OCI-LY3 (cell line): ENCODE data around the gene UNC79.

Experiments used
- H2AFZ ChIP-seq: fragments of 200-600, 300-600 bp; shearing (Covaris generic); 2 replicates; pipeline ENCODE4 v1.6.0; 2014; ENCODE audit warnings: antibody characterized with exemption, low read depth, low read length
- H3K27ac ChIP-seq: fragments of 200-600, 300-600 bp; sonication (generic); 2 replicates; pipeline ENCODE4 v1.5.1; 2014; ENCODE audit warnings: mild to moderate bottlenecking, low read length, moderate library complexity, mixed read lengths
- H3K27me3 ChIP-seq: fragments of 200-600, 300-600 bp; sonication (generic); 2 replicates; pipeline ENCODE4 v1.6.1; 2014; ENCODE audit warnings: low read depth, low read length, mixed read lengths
- H3K36me3 ChIP-seq: fragments of 200-600, 300-600 bp; sonication (generic); replicated peaks from 2 replicates; pipeline ENCODE3; 2014; ENCODE audit warnings: low read depth, low read length, mixed read lengths
- H3K4me1 ChIP-seq: fragments of 300-600, 200-600 bp; sonication (generic); 2 replicates; pipeline ENCODE4 v1.6.1; 2014; ENCODE audit warnings: low read length, mixed read lengths
- H3K4me2 ChIP-seq: fragments of 200-600, 300-600 bp; sonication (generic); 2 replicates; pipeline ENCODE4 v1.6.1; 2014; ENCODE audit warnings: low read length, mixed read lengths
- H3K4me3 ChIP-seq: fragments of 300-600, 200-600 bp; sonication (generic); 2 replicates; pipeline ENCODE4 v1.5.1; 2014; ENCODE audit warnings: antibody characterized with exemption, mild to moderate bottlenecking, low read length, moderate library complexity
- H3K79me2 ChIP-seq: fragments of 300-600, 200-600 bp; shearing (Covaris generic); 2 replicates; pipeline ENCODE4 v1.6.1; 2014; ENCODE audit warnings: mild to moderate bottlenecking, low read length, mixed read lengths
- H3K9ac ChIP-seq: fragments of 300-600, 200-600 bp; shearing (Covaris generic); 2 replicates; pipeline ENCODE4 v1.6.0; 2014; ENCODE audit warnings: mild to moderate bottlenecking, low read length, moderate library complexity
- H3K9me3 ChIP-seq: fragments of 200-600, 300-600 bp; shearing (Covaris generic); 2 replicates; pipeline ENCODE4 v1.6.1; 2014; ENCODE audit warnings: low read length, mixed read lengths; ENCODE audit not compliant: insufficient read depth
- H4K20me1 ChIP-seq: fragments of 200-600, 300-600 bp; sonication (generic); 2 replicates; pipeline ENCODE4 v1.6.1; 2016; ENCODE audit warnings: low read length, mixed read lengths; ENCODE audit not compliant: insufficient read depth
- EZH2phosphoT487 ChIP-seq: fragments of 200-600 bp; shearing (Covaris generic); IDR thresholded peaks from 2 replicates; pipeline ENCODE4 v1.6.1; 2018; ENCODE audit warnings: antibody characterized with exemption, mixed run types, low read depth
- TF ChIP-seq, protein P1 (sequence below): fragments of 200-600, 300-600 bp; sonication (generic); IDR thresholded peaks from 2 replicates; pipeline ENCODE4 v1.5.1; 2014; ENCODE audit warnings: antibody characterized with exemption, low read length, low read depth

Gene UNC79

DNA sequence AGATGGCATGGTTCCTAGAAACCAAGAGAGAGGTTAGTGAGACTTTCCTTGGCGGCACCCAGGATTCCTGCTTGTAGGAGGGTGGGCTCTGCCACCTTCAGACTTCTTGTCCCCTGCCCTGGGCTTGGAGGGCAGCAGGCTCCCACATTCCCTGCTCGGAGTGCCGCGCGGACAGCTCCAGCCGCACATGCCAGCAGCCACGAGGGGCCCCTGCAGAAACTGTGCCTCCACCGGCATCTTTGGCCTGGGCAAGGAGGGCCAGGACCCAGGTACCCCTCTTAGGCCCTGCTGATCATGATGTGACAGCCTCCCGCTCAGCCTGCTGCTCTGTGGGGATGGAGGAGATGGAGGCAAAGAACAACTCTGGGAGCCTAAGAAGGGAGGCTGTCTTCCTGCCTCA is 295.3 kb downstream of the UNC79 start:
- Histone ChIP-seq H3K4me2 (no peak overlapping the region), H3K4me1 (no peaks in the 10 kb centered on the region), H3K9me3 (no peaks in the 10 kb centered on the region), H3K9ac (no peak overlapping the region), H4K20me1 (no peaks in the 10 kb centered on the region), H3K79me2 (no peaks in the 10 kb centered on the region), H2AFZ (no peak overlapping the region), H3K36me3 (no peaks in the 10 kb centered on the region), H3K27ac (no peak overlapping the region), H3K27me3 (peaks cover 3% of the 10 kb centered on the region), H3K4me3 (no peak overlapping the region)
- TF ChIP-seq, protein P1, sequence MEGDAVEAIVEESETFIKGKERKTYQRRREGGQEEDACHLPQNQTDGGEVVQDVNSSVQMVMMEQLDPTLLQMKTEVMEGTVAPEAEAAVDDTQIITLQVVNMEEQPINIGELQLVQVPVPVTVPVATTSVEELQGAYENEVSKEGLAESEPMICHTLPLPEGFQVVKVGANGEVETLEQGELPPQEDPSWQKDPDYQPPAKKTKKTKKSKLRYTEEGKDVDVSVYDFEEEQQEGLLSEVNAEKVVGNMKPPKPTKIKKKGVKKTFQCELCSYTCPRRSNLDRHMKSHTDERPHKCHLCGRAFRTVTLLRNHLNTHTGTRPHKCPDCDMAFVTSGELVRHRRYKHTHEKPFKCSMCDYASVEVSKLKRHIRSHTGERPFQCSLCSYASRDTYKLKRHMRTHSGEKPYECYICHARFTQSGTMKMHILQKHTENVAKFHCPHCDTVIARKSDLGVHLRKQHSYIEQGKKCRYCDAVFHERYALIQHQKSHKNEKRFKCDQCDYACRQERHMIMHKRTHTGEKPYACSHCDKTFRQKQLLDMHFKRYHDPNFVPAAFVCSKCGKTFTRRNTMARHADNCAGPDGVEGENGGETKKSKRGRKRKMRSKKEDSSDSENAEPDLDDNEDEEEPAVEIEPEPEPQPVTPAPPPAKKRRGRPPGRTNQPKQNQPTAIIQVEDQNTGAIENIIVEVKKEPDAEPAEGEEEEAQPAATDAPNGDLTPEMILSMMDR = no peak
- TF ChIP-seq EZH2phosphoT487 = no peak

DNA sequence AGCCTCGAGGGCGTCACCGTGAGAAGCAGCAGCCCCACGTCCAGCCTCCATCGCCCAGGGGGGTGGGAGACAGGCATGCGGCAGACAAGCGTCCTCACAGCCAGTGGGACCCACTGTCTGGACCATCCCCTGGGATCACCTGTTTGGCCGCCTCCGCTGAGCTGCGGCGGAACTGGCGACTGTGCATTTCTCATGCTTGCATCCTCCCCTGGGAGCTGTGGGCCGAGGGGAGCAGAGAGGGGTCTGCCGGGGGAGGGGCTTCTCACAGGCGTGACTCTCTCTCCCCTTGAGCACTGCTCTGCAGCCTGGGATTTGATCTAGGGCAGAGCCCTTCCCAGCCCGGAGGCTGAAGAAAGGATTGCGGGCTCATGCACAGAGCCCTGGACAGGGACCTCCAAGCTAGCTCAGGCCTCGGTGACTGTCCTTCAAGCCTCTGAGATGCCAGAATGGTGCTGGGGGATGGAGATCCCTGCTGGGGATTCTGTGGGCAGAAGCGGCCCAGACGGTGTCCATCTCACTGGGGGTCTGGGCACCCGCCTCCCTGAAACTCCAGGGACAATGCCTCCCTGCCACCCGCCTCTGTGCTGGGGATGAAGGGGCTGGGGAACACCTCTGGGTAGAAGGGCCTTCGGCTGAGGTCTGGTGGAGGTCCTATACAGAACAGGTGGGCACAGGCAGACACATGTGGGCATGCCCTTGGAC is 296.5 kb downstream of the UNC79 start:
- Histone ChIP-seq H3K4me1 (no peaks in the 10 kb centered on the region), H4K20me1 (no peaks in the 10 kb centered on the region)

DNA sequence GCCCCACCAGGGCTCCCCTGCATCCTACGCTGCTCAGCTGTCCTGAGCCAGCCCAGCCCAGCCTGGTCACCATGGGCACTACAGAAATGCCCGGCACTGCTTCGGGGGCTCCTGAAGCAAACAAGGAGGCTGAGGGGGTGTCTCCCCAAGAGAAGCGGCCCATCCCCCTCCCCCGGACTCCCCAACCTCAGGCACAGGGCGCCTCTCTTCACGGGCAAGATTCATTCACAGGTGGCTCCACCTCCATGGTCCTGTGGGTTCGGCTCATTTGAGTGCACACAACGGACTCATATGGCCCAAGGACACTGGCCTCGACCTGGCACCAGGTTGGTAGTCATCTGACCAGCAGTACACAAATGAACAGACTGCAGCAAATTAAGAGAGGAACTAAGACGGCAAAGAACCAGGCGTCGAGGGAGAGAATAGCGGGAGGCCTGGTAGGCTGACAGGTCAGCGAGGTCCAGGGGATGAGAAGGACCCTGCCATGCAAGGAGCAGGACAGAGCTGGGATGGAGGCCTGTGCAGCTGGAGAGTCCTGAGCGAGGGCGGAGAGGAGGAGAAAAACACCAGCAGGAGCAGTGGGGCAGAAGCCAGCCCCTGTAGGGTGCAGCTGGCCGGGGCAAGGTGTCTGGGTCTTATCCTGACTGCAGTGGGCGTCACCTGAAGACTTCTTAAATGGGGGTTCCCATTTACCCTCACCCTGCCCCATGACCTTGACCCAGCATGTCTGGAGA is 297.3 kb downstream of the UNC79 start:
- TF ChIP-seq, protein P1 = no peak
- TF ChIP-seq EZH2phosphoT487 = no peak
- Histone ChIP-seq H3K9me3 (no peaks in the 10 kb centered on the region), H3K27ac (no peak overlapping the region), H2AFZ (no peak overlapping the region), H3K4me2 (no peak overlapping the region), H3K36me3 (no peaks in the 10 kb centered on the region), H3K79me2 (no peaks in the 10 kb centered on the region), H3K9ac (no peak overlapping the region), H3K4me3 (no peak overlapping the region), H3K27me3 (peaks cover 3% of the 10 kb centered on the region), H3K4me1 (no peaks in the 10 kb centered on the region), H4K20me1 (no peaks in the 10 kb centered on the region)

More for the DNA sequence above, 296.5 kb downstream of the UNC79 start:
- H3K27me3 ChIP-seq = peaks cover 3% of the 10 kb centered on the region
- no peaks in the 10 kb centered on the region for H3K9me3 ChIP-seq
- H3K36me3 ChIP-seq = no peaks in the 10 kb centered on the region
- H3K27ac ChIP-seq = no peak overlapping the region
- H3K4me3 ChIP-seq = no peak overlapping the region
- H3K4me2 ChIP-seq = no peak overlapping the region
- no peak overlapping the region for H3K9ac ChIP-seq
- TF ChIP-seq, protein P1 = no peak
- no peak for TF ChIP-seq EZH2phosphoT487
- H3K79me2 ChIP-seq = no peaks in the 10 kb centered on the region
- H2AFZ ChIP-seq = no peak overlapping the region

DNA sequence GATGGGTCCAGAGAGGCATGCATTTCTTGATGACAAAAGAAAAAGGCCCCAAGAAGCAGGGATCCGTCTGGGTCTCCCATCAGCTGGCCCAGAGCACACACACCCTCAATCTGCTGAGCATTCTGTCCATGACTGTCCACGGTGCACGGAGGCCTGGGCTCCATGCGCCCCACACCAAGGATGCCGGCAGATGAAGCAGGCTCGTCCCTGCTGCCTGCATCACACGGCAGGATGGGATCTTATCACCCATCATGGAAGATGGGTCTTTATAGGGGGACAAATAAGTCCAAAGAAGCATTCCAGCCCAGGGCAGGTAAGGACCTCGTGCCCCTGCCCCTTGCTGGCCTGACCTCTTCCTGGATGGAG is 297.9 kb downstream of the UNC79 start:
- H3K4me3 ChIP-seq = no peak overlapping the region
- H3K27ac ChIP-seq = no peak overlapping the region
- TF ChIP-seq, protein P1 = no peak
- TF ChIP-seq EZH2phosphoT487 = no peak

More for the DNA sequence above, 297.9 kb downstream of the UNC79 start:
- H3K9ac ChIP-seq = no peak overlapping the region
- no peak overlapping the region for H3K4me2 ChIP-seq
- H3K27me3 ChIP-seq = peaks cover 3% of the 10 kb centered on the region
- H3K36me3 ChIP-seq = no peaks in the 10 kb centered on the region
- no peaks in the 10 kb centered on the region for H3K4me1 ChIP-seq
- no peaks in the 10 kb centered on the region for H4K20me1 ChIP-seq
- no peaks in the 10 kb centered on the region for H3K9me3 ChIP-seq
- no peaks in the 10 kb centered on the region for H3K79me2 ChIP-seq
- no peak overlapping the region for H2AFZ ChIP-seq
